ENCODE data around the gene PRKAR2A. TPM values are rescaled to one million over a fixed set of nuclear protein-coding genes. Genes with fewer than 3 reads are reported as not detected.

The PRKAR2A gene
- total RNA-seq, 5 donors from 2014 or later (not counting 1 experiment from before 2014, with no cell fraction given) = 30.9 to 51.8 (median 49.0) TPM

- no CpG with 5 or more reads among the region's 3 CpGs for WGBS (ENCODE audit: insufficient coverage)
- Mint-ChIP-seq H3K4me1 (peaks cover 31 to 48% (median 37%) of the 10 kb centered on the region in 3 donors), H3K36me3 (peaks cover 24% of the 10 kb centered on the region), H3K4me3 (no peak overlapping the region), H3K27me3 (no peaks in the 10 kb centered on the region), H3K9me3 (no peaks in the 10 kb centered on the region), H3K27ac (peak overlapping the region in 1 of 2 donors; percentile 6)
- peaks cover 17 to 62% of the 10 kb centered on the region in 2 donors for H3K36me3 ChIP-seq (ENCODE audit: control insufficient read depth in 2 of 2, extremely low read depth in 1 of 2, insufficient read depth in 1 of 2, low read length in 1 of 2)
- POLR2A ChIA-PET = no interaction called here
- H3K27ac ChIP-seq (ENCODE audit: low read length) = no peak overlapping the region
- no peak for DNase-seq
- H3K27me3 ChIP-seq (replicated peaks in 1 of 2; ENCODE audit: control insufficient read depth in 2 of 2, extremely low read depth in 1 of 2, insufficient read depth in 2 of 2, low read length in 1 of 2) = no peaks in the 10 kb centered on the region
- H3K9me3 ChIP-seq = no peaks in the 10 kb centered on the region
- no peak overlapping the region for H3K4me3 ChIP-seq (ENCODE audit: control insufficient read depth in 1 of 2, extremely low read depth in 1 of 2, low read length in 1 of 2)
- ATAC-seq (replicated peaks in 1 of 4) = no peak
- peaks cover 0 to 32% of the 10 kb centered on the region in 2 experiments for H3K4me1 ChIP-seq (ENCODE audit: control insufficient read depth in 1 of 2, extremely low read depth in 1 of 2, insufficient read depth in 2 of 2, low read length in 2 of 2)
- CTCF ChIA-PET = interaction anchor here in 1 of 2 donors (1.1 kb wide), 1 partner anchor 13 kb away, joined by 3 read pairs; no protein-coding TSS in a partner anchor
These were observed 149.7 kb downstream of the PRKAR2A start for GRCh38 chr3:48697952-48698351.

- H3K4me3 Mint-ChIP-seq = no peak overlapping the region
- CTCF ChIA-PET = no interaction called here
- H3K9me3 Mint-ChIP-seq = no peaks in the 10 kb centered on the region
These were observed 151.1 kb downstream of the PRKAR2A start for GRCh38 chr3:48696601-48697000.

More at GRCh38 chr3:48696601-48697000, 151.1 kb downstream of the PRKAR2A start:
- Histone ChIP-seq H3K4me3 (ENCODE audit: control insufficient read depth in 1 of 2, extremely low read depth in 1 of 2, low read length in 1 of 2) (no peak overlapping the region), H3K27ac (ENCODE audit: low read length) (no peak overlapping the region), H3K4me1 (ENCODE audit: control insufficient read depth in 1 of 2, extremely low read depth in 1 of 2, insufficient read depth in 2 of 2, low read length in 2 of 2) (peaks cover 0 to 32% of the 10 kb centered on the region in 2 experiments), H3K9me3 (no peaks in the 10 kb centered on the region), H3K27me3 (replicated peaks in 1 of 2; ENCODE audit: control insufficient read depth in 2 of 2, extremely low read depth in 1 of 2, insufficient read depth in 2 of 2, low read length in 1 of 2) (no peaks in the 10 kb centered on the region), H3K36me3 (ENCODE audit: control insufficient read depth in 2 of 2, extremely low read depth in 1 of 2, insufficient read depth in 1 of 2, low read length in 1 of 2) (peaks cover 17 to 70% of the 10 kb centered on the region in 2 donors)
- DNase-seq = no peak
- Mint-ChIP-seq H3K4me1 (peaks cover 24 to 40% (median 28%) of the 10 kb centered on the region in 3 donors), H3K27ac (peak overlapping the region in 1 of 2 donors; percentile 25), H3K27me3 (no peaks in the 10 kb centered on the region), H3K36me3 (peaks cover 25% of the 10 kb centered on the region)
- POLR2A ChIA-PET = interaction anchor here (0.6 to 0.7 kb wide), 3 partner anchors 78 to 333 kb away, joined by 3 to 7 read pairs (median 5); partner anchors contain the start of gene IMPDH2 (in 1 of the 2)
- no peak for ATAC-seq (replicated peaks in 1 of 4)

Other genes with a start within 250 kb of the PRKAR2A start
- gene UQCRC1, start 238.2 kb downstream of the PRKAR2A start, total RNA-seq = 100 to 1,000 TPM in 2 of 5 donors, 10 to 100 TPM in 3; 93.0 to 109 (median 98.4) TPM
- under 1 TPM in 1 of 5 donors, not detected in 4; 0.39 TPM for gene TMEM89, start 226.1 kb downstream of the PRKAR2A start, total RNA-seq
- 10 to 100 TPM; 16.2 to 36.4 (median 29.2) TPM for gene SLC26A6, start 212.4 kb downstream of the PRKAR2A start, total RNA-seq
- 1 to 10 TPM; 5.6 to 7.4 (median 6.2) TPM for gene CELSR3, start 185.0 kb downstream of the PRKAR2A start, total RNA-seq
- gene NCKIPSD, start 162.0 kb downstream of the PRKAR2A start, total RNA-seq = 10 to 100 TPM; 17.4 to 23.4 (median 20.4) TPM
- 10 to 100 TPM; 69.0 to 95.7 (median 77.6) TPM for gene IP6K2, start 130.7 kb downstream of the PRKAR2A start, total RNA-seq
- 10 to 100 TPM in 4 of 5 donors, 1 to 10 TPM in 1; 9.4 to 18.2 (median 14.7) TPM for gene SLC25A20, start 51.0 kb upstream of the PRKAR2A start, total RNA-seq
- 100 to 1,000 TPM; 136 to 163 (median 153) TPM for gene ARIH2, start 71.0 kb upstream of the PRKAR2A start, total RNA-seq
- gene P4HTM, start 142.4 kb upstream of the PRKAR2A start, total RNA-seq = 10 to 100 TPM; 40.4 to 79.0 (median 73.6) TPM
- gene WDR6, start 159.5 kb upstream of the PRKAR2A start, total RNA-seq = 100 to 1,000 TPM; 204 to 300 (median 293) TPM
- gene DALRD3, start 170.7 kb upstream of the PRKAR2A start, total RNA-seq = 10 to 100 TPM; 20.8 to 35.1 (median 30.3) TPM
- gene NDUFAF3, start 174.2 kb upstream of the PRKAR2A start, total RNA-seq = 10 to 100 TPM; 62.8 to 92.1 (median 78.1) TPM
- 100 to 1,000 TPM; 110 to 160 (median 149) TPM for gene IMPDH2, start 181.5 kb upstream of the PRKAR2A start, total RNA-seq
- gene QRICH1, start 246.2 kb upstream of the PRKAR2A start, total RNA-seq = 100 to 1,000 TPM; 142 to 202 (median 155) TPM